Right ventricle myocardium superior (tissue), 1 donor: ENCODE measurements around the gene CUL4A. TPM values are rescaled to one million over a fixed set of nuclear protein-coding genes. Genes with fewer than 3 reads are reported as not detected.

Source experiments
- ATAC-seq: fragments of 200-7000 bp; cut with Tn5 transposase; one replicate; pipeline ENCODE4 v1.9.1; 2020; ENCODE audit warnings: mild to moderate bottlenecking; ENCODE audit not compliant: poor library complexity
- DNase-seq: peaks from one replicate; pipeline ENCODE4 v3.0.0-alpha.2; 2020
- intact Hi-C: fragments of 100-400 bp; cut with DNase I; formaldehyde crosslinking; loops from one replicate; pipeline ENCODE4 v1.11.2; 2022
- total RNA-seq: library from RNA; stranded (reverse); fragmentation: NEBNext Ultra II Directional; extraction: Animal tissue kit (Norgen Biotek cat#: 25700); gene quantifications from one replicate; pipeline ENCODE4 v1.2.1, GENCODE V29; 2021
- donor health status: DM: no; HTN: yes; CAD: no; lungs with severe emphysema.

CUL4A gene
- total RNA-seq, 1 donor from 2014 or later: 141 TPM

GRCh38 chr13:113178070-113178895 is 31.1 kb upstream of the CUL4A start:
- intact Hi-C loops: no loop called here
- ATAC-seq: peak; percentile 6
- no peak for DNase-seq

GRCh38 chr13:113178896-113179167 is 30.6 kb upstream of the CUL4A start:
- intact Hi-C loops: no loop called here
- DNase-seq: no peak
- ATAC-seq: no peak

GRCh38 chr13:113179374-113180230 is 29.8 kb upstream of the CUL4A start:
- intact Hi-C loops: no loop called here
- ATAC-seq (no peak), DNase-seq (no peak)

- no peak for DNase-seq
- intact Hi-C loops: no loop called here
- ATAC-seq: no peak
Observed at GRCh38 chr13:113182046-113182445, 27.4 kb upstream of the CUL4A start.

- ATAC-seq: no peak
- intact Hi-C loops: no loop called here
- no peak for DNase-seq
Observed at GRCh38 chr13:113183450-113184129, 25.8 kb upstream of the CUL4A start.

- DNase-seq (no peak), ATAC-seq (no peak)
- intact Hi-C loops: no loop called here
Observed at GRCh38 chr13:113184568-113185440, 24.6 kb upstream of the CUL4A start.

- ATAC-seq: no peak
- intact Hi-C loops: no loop called here
- no peak for DNase-seq
Observed at GRCh38 chr13:113186061-113186900, 23.1 kb upstream of the CUL4A start.

GRCh38 chr13:113187263-113187669 is 22.1 kb upstream of the CUL4A start:
- ATAC-seq (peak; percentile 96), DNase-seq (peak; percentile 90)
- intact Hi-C loops: no loop called here

- intact Hi-C loops: no loop called here
- no peak for ATAC-seq
- no peak for DNase-seq
Observed at GRCh38 chr13:113187883-113188665, 21.3 kb upstream of the CUL4A start.

- DNase-seq (no peak), ATAC-seq (no peak)
- intact Hi-C loops: no loop called here
Observed at GRCh38 chr13:113190181-113190580, 19.2 kb upstream of the CUL4A start.

GRCh38 chr13:113192279-113192678 is 17.1 kb upstream of the CUL4A start:
- no peak for DNase-seq
- intact Hi-C loops: no loop called here
- ATAC-seq: no peak

GRCh38 chr13:113192902-113193301 is 16.5 kb upstream of the CUL4A start:
- no peak for DNase-seq
- ATAC-seq: no peak
- intact Hi-C loops: no loop called here

GRCh38 chr13:113195360-113195759 is 14.1 kb upstream of the CUL4A start:
- DNase-seq (no peak), ATAC-seq (no peak)
- intact Hi-C loops: no loop called here

GRCh38 chr13:113196970-113197737 is 12.3 kb upstream of the CUL4A start:
- DNase-seq (no peak), ATAC-seq (peak; percentile 53)
- intact Hi-C loops: no loop called here

- ATAC-seq (no peak), DNase-seq (no peak)
- intact Hi-C loops: no loop called here
Observed at GRCh38 chr13:113201815-113202214, 7.6 kb upstream of the CUL4A start.

GRCh38 chr13:113202912-113203311 is 6.5 kb upstream of the CUL4A start:
- DNase-seq (no peak), ATAC-seq (peak; percentile 34)
- intact Hi-C loops: no loop called here
